ENCODE measurements around the gene UROD.
"Not testable (repeated sequence)": the region's sequence is repeated elsewhere in the genome, so short reads cannot be mapped to it uniquely, and the experiment has no call there.

UROD gene

DNA sequence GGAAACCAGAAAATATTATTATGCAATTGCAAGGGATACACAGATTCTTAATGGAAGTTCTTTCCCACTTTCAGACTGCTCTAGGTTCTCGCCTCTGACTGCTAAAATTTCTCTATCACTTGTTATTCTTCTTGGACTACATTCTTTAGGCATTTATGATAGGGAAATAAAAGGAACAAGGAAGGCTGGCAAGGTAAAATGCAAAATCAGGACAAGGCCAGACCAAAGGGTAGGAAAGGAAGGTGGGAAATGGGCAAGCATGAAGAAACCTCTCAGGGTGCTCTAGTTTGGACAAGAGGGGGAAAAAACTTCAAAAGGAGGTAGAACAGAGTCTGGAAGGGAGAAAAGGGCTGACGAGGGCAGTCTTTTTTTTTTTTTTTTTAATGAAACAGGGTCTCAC is 26.2 kb downstream of the UROD start:
- H3K4me2 ChIP-seq, result no peak overlapping the region
- H3K9ac ChIP-seq, result no peak overlapping the region
- no peak overlapping the region for H3K4me3 ChIP-seq
- H3K4me1 ChIP-seq, result no peaks in the 10 kb centered on the region
- no peaks in the 10 kb centered on the region for H3K27me3 ChIP-seq
- no peak overlapping the region for H3K27ac ChIP-seq
- no peaks in the 10 kb centered on the region for H3K9me3 ChIP-seq
- H3K36me3 ChIP-seq, result no peaks in the 10 kb centered on the region
- no peaks in the 10 kb centered on the region for H4K20me1 ChIP-seq
- TF ChIP-seq Cebpa-rat (IDR thresholded peaks at IDR 0.05), result no peak

DNA sequence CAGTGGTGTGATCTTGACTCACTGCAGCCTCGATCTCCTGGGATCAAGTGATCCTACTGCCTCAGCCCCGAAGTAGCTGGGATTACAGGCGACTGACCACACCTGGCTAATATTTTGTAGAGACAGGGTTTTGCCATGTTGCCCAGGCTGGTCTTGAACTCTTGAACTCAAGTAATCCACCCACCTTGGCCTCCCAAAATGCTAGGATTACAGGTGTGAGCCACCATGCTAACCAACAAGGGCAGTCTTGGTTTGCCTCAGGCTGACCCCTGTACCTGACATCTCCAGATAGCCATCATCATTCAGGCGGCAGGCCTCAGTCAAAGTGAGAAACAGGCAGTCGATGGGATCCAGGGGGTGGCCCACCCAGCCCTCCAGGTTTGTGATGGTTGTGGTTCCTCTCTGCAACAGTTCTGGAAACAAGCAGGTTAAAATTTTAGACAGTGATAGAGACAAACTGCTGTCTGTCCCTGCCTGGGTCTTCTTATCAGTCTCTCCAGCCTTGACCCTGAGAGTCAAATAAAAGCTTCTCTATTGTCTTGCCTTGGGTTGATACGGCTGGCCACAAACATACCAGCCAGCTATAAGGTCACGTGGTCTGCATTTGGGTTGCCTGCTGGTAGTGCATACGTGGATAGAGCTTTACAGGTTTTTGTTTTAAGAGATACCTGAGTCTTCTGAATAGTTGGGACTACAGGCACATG is 26.8 kb downstream of the UROD start:
- Histone ChIP-seq H3K9me3 (no peaks in the 10 kb centered on the region), H3K4me2 (no peak overlapping the region), H3K27ac (no peak overlapping the region), H3K9ac (no peak overlapping the region), H4K20me1 (no peaks in the 10 kb centered on the region), H3K36me3 (no peaks in the 10 kb centered on the region), H3K27me3 (no peaks in the 10 kb centered on the region), H3K4me3 (no peak overlapping the region), H3K4me1 (no peaks in the 10 kb centered on the region)
- TF ChIP-seq Cebpa-rat (IDR thresholded peaks at IDR 0.05), result no peak

DNA sequence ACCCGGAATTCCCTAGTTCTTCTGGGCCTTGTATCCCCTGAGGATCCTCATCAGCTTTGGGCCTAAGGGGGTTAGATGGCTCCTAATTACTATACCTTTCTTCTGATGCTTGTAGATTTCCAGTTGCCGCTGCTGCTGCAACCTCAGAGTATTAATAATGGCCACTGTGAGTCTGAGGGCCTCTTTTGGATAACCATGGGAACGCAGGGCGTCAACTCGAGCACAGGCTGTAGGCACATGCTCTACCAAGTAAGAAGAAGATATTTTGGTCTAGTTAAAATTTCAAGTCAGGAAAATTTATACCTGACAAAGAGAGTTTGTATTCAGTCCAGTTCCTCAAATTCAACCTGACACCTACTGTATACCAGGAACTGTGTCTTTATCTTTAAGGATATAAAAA is 28.2 kb downstream of the UROD start:
- no peak overlapping the region for H3K9ac ChIP-seq
- no peaks in the 10 kb centered on the region for H3K27me3 ChIP-seq
- H3K4me2 ChIP-seq, result no peak overlapping the region
- H3K27ac ChIP-seq, result no peak overlapping the region
- TF ChIP-seq Cebpa-rat (IDR thresholded peaks at IDR 0.05), result no peak
- no peaks in the 10 kb centered on the region for H4K20me1 ChIP-seq
- no peaks in the 10 kb centered on the region for H3K36me3 ChIP-seq
- H3K4me1 ChIP-seq, result no peaks in the 10 kb centered on the region
- H3K9me3 ChIP-seq, result no peaks in the 10 kb centered on the region
- no peak overlapping the region for H3K4me3 ChIP-seq

DNA sequence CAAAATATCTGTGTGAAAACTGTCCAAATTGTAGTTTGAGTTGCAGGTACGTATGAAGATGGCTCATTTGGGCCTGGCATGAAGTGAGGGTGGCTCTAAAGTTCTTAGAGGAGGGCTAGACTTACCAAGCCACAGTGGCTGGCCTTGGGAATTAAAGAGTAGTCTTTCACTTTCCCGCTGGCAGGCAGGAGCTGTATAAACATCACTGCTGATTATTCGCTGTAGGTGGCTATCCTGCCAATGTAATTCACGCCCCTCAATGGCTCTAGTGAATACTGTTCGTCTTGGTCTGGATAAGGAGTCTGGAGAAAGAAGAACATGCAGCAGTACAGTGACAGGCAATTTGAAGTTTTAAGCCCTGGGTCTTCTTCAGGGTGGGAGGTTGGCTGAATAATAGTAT is 31.0 kb downstream of the UROD start:
- H3K27me3 ChIP-seq, result no peaks in the 10 kb centered on the region
- no peak overlapping the region for H3K27ac ChIP-seq
- H3K9ac ChIP-seq, result no peak overlapping the region
- no peaks in the 10 kb centered on the region for H4K20me1 ChIP-seq
- no peak for TF ChIP-seq Cebpa-rat (IDR thresholded peaks at IDR 0.05)
- H3K4me1 ChIP-seq, result peaks cover 8% of the 10 kb centered on the region
- no peaks in the 10 kb centered on the region for H3K9me3 ChIP-seq
- no peaks in the 10 kb centered on the region for H3K36me3 ChIP-seq
- H3K4me3 ChIP-seq, result no peak overlapping the region
- no peak overlapping the region for H3K4me2 ChIP-seq

DNA sequence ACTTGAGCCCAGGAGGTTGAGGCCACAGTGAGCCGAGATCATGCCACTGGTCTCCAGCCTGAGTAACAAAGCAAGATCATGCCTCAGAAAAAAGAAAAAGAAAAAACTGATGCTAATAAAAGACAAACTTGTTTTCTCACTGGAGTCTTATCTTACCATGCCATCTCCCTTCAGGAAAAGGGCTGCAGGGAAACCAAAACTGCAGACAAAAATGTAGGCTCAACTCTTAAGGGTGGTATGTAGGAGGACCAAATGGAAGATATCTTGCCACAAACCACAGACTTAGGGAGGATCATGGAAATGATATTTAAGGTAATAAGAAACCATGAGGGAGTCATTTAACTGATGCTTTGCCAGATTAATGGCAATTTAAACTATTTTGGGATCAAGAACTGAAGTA is 32.9 kb downstream of the UROD start:
- H4K20me1 ChIP-seq, result no peaks in the 10 kb centered on the region
- no peak for TF ChIP-seq Cebpa-rat (IDR thresholded peaks at IDR 0.05)
- H3K36me3 ChIP-seq, result no peaks in the 10 kb centered on the region
- no peak overlapping the region for H3K27ac ChIP-seq
- no peaks in the 10 kb centered on the region for H3K27me3 ChIP-seq
- peaks cover 8% of the 10 kb centered on the region for H3K4me1 ChIP-seq
- no peak overlapping the region for H3K4me3 ChIP-seq
- no peak overlapping the region for H3K4me2 ChIP-seq
- H3K9me3 ChIP-seq, result no peaks in the 10 kb centered on the region
- no peak overlapping the region for H3K9ac ChIP-seq

DNA sequence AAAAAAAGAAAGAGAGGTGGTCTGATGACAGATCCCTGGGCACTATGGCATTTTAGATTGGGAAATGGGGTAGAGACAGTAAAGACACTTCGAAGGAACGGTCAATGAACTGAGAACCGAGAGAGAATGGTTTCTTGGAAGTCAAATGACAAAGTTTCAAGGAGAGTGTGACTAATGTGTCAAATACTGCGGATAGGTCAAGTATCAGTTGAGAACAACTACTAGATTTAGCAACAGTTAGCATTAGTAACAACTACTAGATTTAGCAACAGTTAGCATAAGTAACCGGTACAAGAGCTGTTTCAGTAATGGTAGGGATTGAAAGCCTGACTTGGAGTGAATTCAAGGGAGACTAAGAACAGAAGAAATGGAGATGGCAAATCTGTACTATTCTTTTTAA is 35.0 kb downstream of the UROD start:
- no peak for TF ChIP-seq Cebpa-rat (IDR thresholded peaks at IDR 0.05)
- H4K20me1 ChIP-seq, result no peaks in the 10 kb centered on the region
- H3K9ac ChIP-seq, result no peak overlapping the region
- no peak overlapping the region for H3K4me3 ChIP-seq
- no peak overlapping the region for H3K4me2 ChIP-seq
- H3K27ac ChIP-seq, result no peak overlapping the region
- H3K27me3 ChIP-seq, result no peaks in the 10 kb centered on the region
- H3K4me1 ChIP-seq, result peaks cover 21% of the 10 kb centered on the region
- H3K9me3 ChIP-seq, result no peaks in the 10 kb centered on the region
- H3K36me3 ChIP-seq, result no peaks in the 10 kb centered on the region

DNA sequence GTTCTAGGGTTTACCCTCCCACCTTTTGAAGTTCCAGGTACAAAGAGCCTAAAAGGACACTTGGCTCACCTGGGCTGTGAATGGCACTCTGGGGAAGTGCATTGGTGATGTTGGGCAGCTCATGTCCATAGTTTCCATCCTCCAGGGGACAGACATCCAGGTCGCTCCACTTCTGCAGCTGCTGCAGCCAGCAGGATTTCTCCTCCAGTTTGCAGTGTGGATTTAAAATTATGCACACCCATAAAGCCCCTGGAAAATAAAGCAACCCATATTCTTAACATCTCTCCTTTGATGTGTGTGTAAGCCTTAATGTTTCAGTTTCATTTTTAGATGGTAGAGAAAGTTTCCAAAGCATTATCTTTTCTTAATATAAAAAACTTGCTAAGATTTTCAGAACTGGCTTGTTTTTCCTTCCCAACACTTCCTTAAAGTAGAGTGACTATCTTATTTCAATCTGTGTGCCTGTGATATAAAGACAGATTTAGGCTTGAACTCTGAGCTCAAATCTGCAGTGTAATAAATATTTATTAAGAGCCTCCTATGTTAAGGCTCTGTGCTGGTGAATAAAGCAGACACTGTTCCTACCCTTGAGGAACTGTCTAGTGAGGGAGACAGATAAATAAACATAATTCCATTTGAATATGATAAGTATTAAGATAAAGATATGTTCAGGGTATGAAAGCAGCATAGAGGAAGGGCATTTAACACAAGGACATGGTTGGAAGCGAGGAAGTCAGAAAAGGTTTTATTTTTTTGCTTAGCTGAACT is 39.1 kb downstream of the UROD start:
- TF ChIP-seq Cebpa-rat (IDR thresholded peaks at IDR 0.05), result no peak
- Histone ChIP-seq H3K9ac (no peak overlapping the region), H3K4me3 (no peak overlapping the region), H3K4me2 (peak overlapping the region; percentile 68), H3K4me1 (peaks cover 29% of the 10 kb centered on the region), H3K36me3 (no peaks in the 10 kb centered on the region), H4K20me1 (no peaks in the 10 kb centered on the region), H3K9me3 (no peaks in the 10 kb centered on the region), H3K27ac (no peak overlapping the region), H3K27me3 (no peaks in the 10 kb centered on the region)

DNA sequence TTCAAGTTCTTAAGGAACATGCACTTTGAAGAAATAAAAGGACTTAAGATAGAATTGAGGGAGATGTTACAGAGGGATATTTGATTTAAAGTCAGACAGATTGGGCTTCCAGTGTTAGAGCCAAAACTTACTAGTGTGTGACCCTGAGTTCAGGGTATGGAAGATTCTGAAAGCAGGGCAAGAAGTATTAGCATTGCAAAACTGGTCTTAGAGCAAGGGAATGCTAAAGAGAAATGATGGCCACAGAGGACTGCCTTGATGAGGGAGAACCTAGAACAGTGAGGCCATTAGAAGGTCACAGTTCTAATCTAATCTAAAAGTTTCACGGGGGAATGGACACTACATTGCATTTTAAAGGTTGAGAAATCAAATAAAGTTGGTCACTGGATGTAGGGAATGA is 45.5 kb downstream of the UROD start:
- Histone ChIP-seq H3K4me3 (no peak overlapping the region), H3K27me3 (no peaks in the 10 kb centered on the region), H3K9me3 (no peaks in the 10 kb centered on the region), H3K36me3 (no peaks in the 10 kb centered on the region), H3K9ac (no peak overlapping the region), H3K4me2 (no peak overlapping the region), H3K27ac (no peak overlapping the region), H3K4me1 (0 out of 2 replicates have a peak, but pooled peaks cover 9% of the 10 kb centered on the region), H4K20me1 (no peaks in the 10 kb centered on the region)
- TF ChIP-seq Cebpa-rat (IDR thresholded peaks at IDR 0.05), result no peak

DNA sequence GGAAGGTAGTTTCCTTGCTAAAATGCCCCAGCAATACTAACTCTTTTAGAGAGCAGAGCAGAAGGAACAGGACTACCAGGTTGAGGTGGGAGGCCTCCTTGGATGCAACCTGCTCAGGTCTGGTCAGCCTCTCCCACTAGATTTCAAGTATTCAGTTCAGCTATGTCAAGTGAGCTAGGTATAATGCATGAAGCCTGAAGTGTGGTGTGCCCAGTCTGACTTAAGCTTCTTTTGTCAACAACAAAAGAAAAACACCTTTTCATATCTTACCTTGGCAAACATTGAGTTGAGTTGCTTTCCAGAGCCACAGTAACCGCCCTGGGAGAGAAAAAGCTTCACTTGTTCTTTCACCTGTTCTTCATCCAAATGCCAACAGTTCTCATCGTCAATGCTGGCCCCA is 47.8 kb downstream of the UROD start:
- Histone ChIP-seq H3K9me3 (no peaks in the 10 kb centered on the region), H3K27ac (no peak overlapping the region), H3K27me3 (no peaks in the 10 kb centered on the region)

DNA sequence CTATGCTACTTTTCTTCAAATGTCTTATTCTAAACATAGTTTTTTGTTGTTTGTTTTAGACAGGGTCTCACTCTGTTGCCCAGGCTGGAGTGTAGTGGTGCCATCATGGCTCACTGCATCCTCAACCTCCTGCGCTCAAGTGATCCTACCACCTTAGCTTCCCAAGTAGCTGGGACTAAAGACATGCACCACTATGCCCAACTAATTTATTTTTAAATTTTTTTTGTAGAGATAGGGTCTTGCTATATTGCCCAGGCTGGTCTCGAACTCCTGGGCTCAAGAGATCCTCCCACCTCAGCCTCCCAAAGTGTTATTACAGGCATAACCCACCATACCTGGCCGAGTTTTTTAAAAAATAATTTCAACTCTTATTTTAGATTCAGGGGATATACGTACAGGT is 50.4 kb downstream of the UROD start:
- H3K4me3 ChIP-seq, H3K27ac ChIP-seq, H3K36me3 ChIP-seq, H3K27me3 ChIP-seq, H3K4me2 ChIP-seq, H4K20me1 ChIP-seq, H3K9me3 ChIP-seq, H3K4me1 ChIP-seq, H3K9ac ChIP-seq: not testable (repeated sequence)

More for the DNA sequence above, 47.8 kb downstream of the UROD start:
- Histone ChIP-seq H4K20me1 (no peaks in the 10 kb centered on the region), H3K36me3 (no peaks in the 10 kb centered on the region), H3K4me1 (no peaks in the 10 kb centered on the region), H3K4me3 (no peak overlapping the region), H3K9ac (no peak overlapping the region), H3K4me2 (no peak overlapping the region)
- no peak for TF ChIP-seq Cebpa-rat (IDR thresholded peaks at IDR 0.05)

Data from BLaER1 (cell line).